IMR-90 (cell line): ENCODE measurements around the gene MASP2. TPM values are rescaled to one million over a fixed set of nuclear protein-coding genes. Genes with fewer than 3 reads are reported as not detected.

Experiments
- ATAC-seq: fragments of 200-7000 bp; cut with Tn5 transposase; 2 replicates; pipeline ENCODE4 v1.9.1; 2020; ENCODE audit warnings: low read depth, mild to moderate bottlenecking, moderate library complexity
- BruUV-seq: library from RNA; stranded (reverse); fragments of 400-500 nt; replicated peaks from 2 replicates; lab custom pipeline; 2021; lab: Mats Ljungman, UMichigan
- CTCF ChIA-PET: fragments of 300-600 bp; formaldehyde crosslinking; extraction: SDS; loops from one replicate; lab custom pipeline; 2021; ENCODE audit warnings: antibody characterized with exemption; lab: Yijun Ruan, JAX
- POLR2A ChIA-PET: fragments of 300-600 bp; sonication (Branson Sonifier 250); formaldehyde crosslinking; loops from one replicate; lab custom pipeline; 2022; ENCODE audit warnings: antibody characterized with exemption; ENCODE audit not compliant: unreplicated experiment; lab: Charles Lee
- DNase-seq: peaks from one replicate; pipeline ENCODE4 v3.0.0; 2013
- H2AFZ ChIP-seq: replicated peaks from 2 replicates; pipeline ENCODE3; 2013; ENCODE audit warnings: low read length, mild to moderate bottlenecking; ENCODE audit not compliant: poor library complexity
- H2AK5ac ChIP-seq: 2 replicates; pipeline ENCODE4 v1.6.1; 2013; ENCODE audit warnings: low read depth, low read length, inconsistent platforms
- H2AK9ac ChIP-seq: replicated peaks from 2 replicates; pipeline ENCODE3; 2013; ENCODE audit warnings: mild to moderate bottlenecking, low read depth, low read length, moderate library complexity; ENCODE audit not compliant: poor library complexity
- H2BK120ac ChIP-seq: 2 replicates; pipeline ENCODE4 v1.6.1; 2013; ENCODE audit warnings: low read depth, low read length, inconsistent platforms
- H2BK15ac ChIP-seq: 3 replicates; pipeline ENCODE4 v1.6.1; 2013; ENCODE audit warnings: low read depth, low read length, inconsistent platforms
- H2BK20ac ChIP-seq: 2 replicates; pipeline ENCODE4 v1.6.1; 2013; ENCODE audit warnings: low read depth, mild to moderate bottlenecking, inconsistent platforms, low read length, moderate library complexity
- H2BK5ac ChIP-seq: 2 replicates; pipeline ENCODE4 v1.6.1; 2013; ENCODE audit warnings: mild to moderate bottlenecking, low read depth, low read length, inconsistent platforms; ENCODE audit not compliant: poor library complexity, severe bottlenecking
- H3K14ac ChIP-seq: replicated peaks from 2 replicates; pipeline ENCODE4 v1.6.1; 2013; ENCODE audit warnings: low read depth, low read length, inconsistent platforms
- H3K18ac ChIP-seq: 2 replicates; pipeline ENCODE4 v1.6.1; 2013; ENCODE audit warnings: low read depth, low read length, control low read depth
- H3K23ac ChIP-seq: 2 replicates; pipeline ENCODE4 v1.6.1; 2013; ENCODE audit warnings: low read depth, low read length, inconsistent platforms
- H3K27ac ChIP-seq: 2 replicates; pipeline ENCODE4 v1.5.1; 2013; ENCODE audit warnings: mild to moderate bottlenecking, control low read depth, low read length; ENCODE audit not compliant: insufficient read depth
- H3K27me3 ChIP-seq: 2 replicates; pipeline ENCODE4 v1.6.1; 2013; ENCODE audit warnings: low read length; ENCODE audit not compliant: control insufficient read depth, insufficient read depth
- H3K36me3 ChIP-seq: 2 replicates; pipeline ENCODE4 v1.6.1; 2013; ENCODE audit warnings: low read length, mixed read lengths; ENCODE audit not compliant: control insufficient read depth, insufficient read depth
- H3K4ac ChIP-seq: 2 replicates; pipeline ENCODE4 v1.6.1; 2013; ENCODE audit warnings: low read depth, low read length, inconsistent platforms
- H3K4me1 ChIP-seq: 2 replicates; pipeline ENCODE4 v1.6.1; 2013; ENCODE audit warnings: low read length, mixed read lengths; ENCODE audit not compliant: control insufficient read depth, insufficient read depth
- H3K4me2 ChIP-seq: 2 replicates; pipeline ENCODE4 v1.6.1; 2013; ENCODE audit warnings: low read depth, mild to moderate bottlenecking, control low read depth, low read length, moderate library complexity
- H3K4me3 ChIP-seq: 2 replicates; pipeline ENCODE4 v1.5.1; 2013; ENCODE audit warnings: low read depth, mild to moderate bottlenecking, control low read depth, low read length, moderate library complexity; ENCODE audit not compliant: insufficient read depth
- H3K56ac ChIP-seq: 2 replicates; pipeline ENCODE4 v1.6.1; 2013; ENCODE audit warnings: low read length, inconsistent platforms; ENCODE audit not compliant: insufficient read depth; ENCODE audit errors: extremely low read depth
- H3K79me1 ChIP-seq, 2 experiments: 2 replicates each; pipeline ENCODE4 v1.6.1; 2013; ENCODE audit warnings: low read length in 2 of 2, inconsistent platforms in 1 of 2, low read depth in 1 of 2
- H3K9ac ChIP-seq: 2 replicates; pipeline ENCODE4 v1.6.1; 2013; ENCODE audit warnings: low read depth, low read length, control low read depth
- H3K9me1 ChIP-seq: 2 replicates; pipeline ENCODE4 v1.6.1; 2013; ENCODE audit warnings: low read length, inconsistent platforms; ENCODE audit not compliant: insufficient read depth
- H3K9me3 ChIP-seq: 2 replicates; pipeline ENCODE4 v1.6.1; 2013; ENCODE audit warnings: low read length; ENCODE audit not compliant: control insufficient read depth, insufficient read depth
- H4K20me1 ChIP-seq: 2 replicates; pipeline ENCODE4 v1.6.1; 2013; ENCODE audit warnings: low read length, inconsistent platforms; ENCODE audit not compliant: insufficient read depth
- H4K5ac ChIP-seq: 2 replicates; pipeline ENCODE4 v1.6.1; 2013; ENCODE audit warnings: mild to moderate bottlenecking, low read depth, low read length, control low read depth
- H4K8ac ChIP-seq, 2 experiments: 2 replicates each; pipeline ENCODE4 v1.6.1; 2013; ENCODE audit warnings: low read depth in 2 of 2, low read length in 2 of 2, control low read depth in 1 of 2, inconsistent platforms in 1 of 2
- H4K91ac ChIP-seq: 2 replicates; pipeline ENCODE4 v1.6.1; 2013; ENCODE audit warnings: low read depth, low read length, inconsistent platforms; ENCODE audit not compliant: insufficient read depth
- CHD1 ChIP-seq: IDR thresholded peaks from 2 replicates; pipeline ENCODE4 v1.6.1; 2012; ENCODE audit warnings: low read depth, low read length, improper control_type of control experiment
- MAZ ChIP-seq: IDR thresholded peaks from 2 replicates; pipeline ENCODE4 v1.6.1; 2012; ENCODE audit warnings: low read depth, mild to moderate bottlenecking, low read length, improper control_type of control experiment, moderate library complexity, borderline replicate concordance
- POLR2A ChIP-seq: IDR thresholded peaks from 2 replicates; pipeline ENCODE4 v1.6.1; 2012; ENCODE audit warnings: mild to moderate bottlenecking, low read depth, low read length
- RAD21 ChIP-seq: IDR thresholded peaks from 2 replicates; pipeline ENCODE4 v1.6.1; 2012; ENCODE audit warnings: low read length, improper control_type of control experiment
- RCOR1 ChIP-seq: IDR thresholded peaks from 2 replicates; pipeline ENCODE4 v1.6.1; 2012; ENCODE audit warnings: mild to moderate bottlenecking, low read length, improper control_type of control experiment; ENCODE audit not compliant: insufficient replicate concordance
- RFX5 ChIP-seq: IDR thresholded peaks from 2 replicates; pipeline ENCODE4 v1.8.0; 2012; ENCODE audit warnings: low read depth, mild to moderate bottlenecking, low read length, moderate library complexity
- SMC3 ChIP-seq: fragments of 150-350 bp; IDR thresholded peaks from 2 replicates; pipeline ENCODE4 v1.6.1; 2016; ENCODE audit warnings: low read depth, mild to moderate bottlenecking, antibody characterized with exemption, low read length, moderate library complexity
- WGBS, 2 experiments: methylation state at CpG; one replicate each; pipeline versions ENCODE4 v1.1.5 to v1.1.7; 2013; ENCODE audit warnings: missing lambda C conversion rate in 2 of 2; ENCODE audit not compliant: insufficient read length in 1 of 2; ENCODE audit errors: extremely low coverage in 2 of 2; 5-methylcytosine and 5-hydroxymethylcytosine counted together
- dilution Hi-C: fragments of 300-500 bp; cut with HindIII; formaldehyde crosslinking; loops from one replicate; pipeline ENCODE4 v1.14.3; 2018; ENCODE audit warnings: low sequenced_read_pairs; ENCODE audit not compliant: unreplicated experiment
- in situ Hi-C: fragments of 300-500 bp; cut with MboI; formaldehyde crosslinking; loops from 3 replicates; pipeline ENCODE4 v1.14.3; 2019; ENCODE audit warnings: low sequenced_read_pairs, inconsistent platforms, mixed read lengths
- intact Hi-C: fragments of 100-400 bp; cut with micrococcal nuclease; formaldehyde crosslinking; loops from 2 replicates; pipeline ENCODE4 v1.10.0; 2022
- polyA plus RNA-seq, 3 experiments: library from polyadenylated mRNA; depleted of rRNA; stranded (reverse); fragments of >200 nt; gene quantifications; 2 replicates each; pipeline ENCODE4 v1.2.3, GENCODE V29; 2012; ENCODE audit warnings: low replicate concordance in 1 of 3
- total RNA-seq: library from RNA; depleted of rRNA; stranded (reverse); fragments of >200 nt; gene quantifications from 2 replicates; pipeline ENCODE4 v1.2.3, GENCODE V29; 2012
- TF ChIP-seq, protein P1 (sequence below): fragments of 150-350 bp; IDR thresholded peaks from 2 replicates; pipeline ENCODE4 v1.6.1; 2016; ENCODE audit warnings: low read depth, mild to moderate bottlenecking, low read length, moderate library complexity, borderline replicate concordance
- TF ChIP-seq, protein P2 (sequence below): conservative IDR thresholded peaks from 2 replicates; pipeline ENCODE4 v1.5.1; 2012; ENCODE audit warnings: mild to moderate bottlenecking, low read depth, low read length, improper control_type of control experiment
- TF ChIP-seq, protein P3 (sequence below): fragments of 150-350 bp; IDR thresholded peaks from 2 replicates; pipeline ENCODE4 v1.6.1; 2017; ENCODE audit warnings: mild to moderate bottlenecking, antibody characterized with exemption, low read length, low read depth

MASP2 gene
- total and polyA plus RNA-seq, 2 of the 4 experiments (the other 2 are of a cell fraction), result 0.03 TPM; not detected in 1

DNA sequence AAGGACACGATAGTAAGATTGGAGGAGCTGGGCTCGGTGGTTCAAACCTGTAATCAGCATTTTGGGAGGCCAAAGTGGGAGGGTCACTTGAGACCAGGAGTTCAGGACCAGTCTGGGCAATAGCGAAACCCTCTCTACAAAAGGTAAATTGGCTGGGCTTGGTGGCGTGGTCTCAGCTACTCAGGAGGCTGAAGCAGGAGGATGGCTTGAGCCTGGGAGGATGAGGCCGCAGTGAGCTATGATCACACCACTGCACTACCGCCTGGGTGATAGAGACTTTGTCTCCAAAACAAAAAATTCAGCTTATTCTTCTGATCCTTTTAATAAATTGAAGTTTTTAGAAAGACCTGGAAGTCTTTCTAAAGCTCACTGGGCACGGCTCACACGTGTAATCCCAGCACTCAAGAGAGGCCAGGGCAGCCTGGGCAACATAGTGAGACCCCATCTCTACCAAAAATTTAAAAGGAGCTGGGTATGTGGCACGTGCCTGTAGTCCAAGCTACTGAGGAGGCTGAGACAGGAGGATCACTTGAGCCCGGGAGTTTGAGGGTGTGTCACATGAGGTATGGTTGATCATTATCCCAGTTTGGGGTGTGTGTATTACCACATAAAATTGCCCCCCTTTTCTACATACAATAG, 15.3 kb downstream of the MASP2 start:
- CTCF ChIA-PET, result interaction anchor here (0.7 kb wide), 1 partner anchor 181 kb away, joined by 4 read pairs; no protein-coding TSS in a partner anchor
- no peak overlapping the region for H3K27ac ChIP-seq
- H2AK9ac ChIP-seq, result no peak overlapping the region
- H2BK20ac ChIP-seq, result no peak overlapping the region
- no peak overlapping the region for H3K18ac ChIP-seq
- H3K14ac ChIP-seq, result no peak overlapping the region
- TF ChIP-seq RCOR1 (no peak), SMC3 (no peak), RAD21 (no peak), CHD1 (no peak), POLR2A (no peak), MAZ (no peak), RFX5 (no peak)
- TF ChIP-seq, protein P1, sequence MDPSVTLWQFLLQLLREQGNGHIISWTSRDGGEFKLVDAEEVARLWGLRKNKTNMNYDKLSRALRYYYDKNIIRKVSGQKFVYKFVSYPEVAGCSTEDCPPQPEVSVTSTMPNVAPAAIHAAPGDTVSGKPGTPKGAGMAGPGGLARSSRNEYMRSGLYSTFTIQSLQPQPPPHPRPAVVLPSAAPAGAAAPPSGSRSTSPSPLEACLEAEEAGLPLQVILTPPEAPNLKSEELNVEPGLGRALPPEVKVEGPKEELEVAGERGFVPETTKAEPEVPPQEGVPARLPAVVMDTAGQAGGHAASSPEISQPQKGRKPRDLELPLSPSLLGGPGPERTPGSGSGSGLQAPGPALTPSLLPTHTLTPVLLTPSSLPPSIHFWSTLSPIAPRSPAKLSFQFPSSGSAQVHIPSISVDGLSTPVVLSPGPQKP, result no peak
- TF ChIP-seq, protein P2, sequence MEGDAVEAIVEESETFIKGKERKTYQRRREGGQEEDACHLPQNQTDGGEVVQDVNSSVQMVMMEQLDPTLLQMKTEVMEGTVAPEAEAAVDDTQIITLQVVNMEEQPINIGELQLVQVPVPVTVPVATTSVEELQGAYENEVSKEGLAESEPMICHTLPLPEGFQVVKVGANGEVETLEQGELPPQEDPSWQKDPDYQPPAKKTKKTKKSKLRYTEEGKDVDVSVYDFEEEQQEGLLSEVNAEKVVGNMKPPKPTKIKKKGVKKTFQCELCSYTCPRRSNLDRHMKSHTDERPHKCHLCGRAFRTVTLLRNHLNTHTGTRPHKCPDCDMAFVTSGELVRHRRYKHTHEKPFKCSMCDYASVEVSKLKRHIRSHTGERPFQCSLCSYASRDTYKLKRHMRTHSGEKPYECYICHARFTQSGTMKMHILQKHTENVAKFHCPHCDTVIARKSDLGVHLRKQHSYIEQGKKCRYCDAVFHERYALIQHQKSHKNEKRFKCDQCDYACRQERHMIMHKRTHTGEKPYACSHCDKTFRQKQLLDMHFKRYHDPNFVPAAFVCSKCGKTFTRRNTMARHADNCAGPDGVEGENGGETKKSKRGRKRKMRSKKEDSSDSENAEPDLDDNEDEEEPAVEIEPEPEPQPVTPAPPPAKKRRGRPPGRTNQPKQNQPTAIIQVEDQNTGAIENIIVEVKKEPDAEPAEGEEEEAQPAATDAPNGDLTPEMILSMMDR, result no peak
- TF ChIP-seq, protein P3, sequence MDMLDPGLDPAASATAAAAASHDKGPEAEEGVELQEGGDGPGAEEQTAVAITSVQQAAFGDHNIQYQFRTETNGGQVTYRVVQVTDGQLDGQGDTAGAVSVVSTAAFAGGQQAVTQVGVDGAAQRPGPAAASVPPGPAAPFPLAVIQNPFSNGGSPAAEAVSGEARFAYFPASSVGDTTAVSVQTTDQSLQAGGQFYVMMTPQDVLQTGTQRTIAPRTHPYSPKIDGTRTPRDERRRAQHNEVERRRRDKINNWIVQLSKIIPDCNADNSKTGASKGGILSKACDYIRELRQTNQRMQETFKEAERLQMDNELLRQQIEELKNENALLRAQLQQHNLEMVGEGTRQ, result no peak
- no peak for DNase-seq
- in situ Hi-C loops, result loop anchor here (10.0 kb wide), 1 partner anchor 613 kb away; no protein-coding TSS in a partner anchor
- H3K79me1 ChIP-seq, result peaks cover 3 to 4% of the 10 kb centered on the region in 2 experiments; a peak in 2 of 4 replicates
- no peak overlapping the region for H3K4me2 ChIP-seq
- H3K9me3 ChIP-seq, result no peaks in the 10 kb centered on the region
- ATAC-seq, result no peak
- H2BK120ac ChIP-seq, result no peak overlapping the region
- no peak overlapping the region for H2BK15ac ChIP-seq
- H4K5ac ChIP-seq, result no peak overlapping the region
- H3K9me1 ChIP-seq, result no peaks in the 10 kb centered on the region
- dilution Hi-C loops, result no loop called here
- POLR2A ChIA-PET, result no interaction called here
- no peaks in the 10 kb centered on the region for H3K4me1 ChIP-seq
- H4K20me1 ChIP-seq, result peaks cover 3% of the 10 kb centered on the region
- H2AFZ ChIP-seq, result no peak overlapping the region
- H3K4ac ChIP-seq, result no peak overlapping the region
- H3K36me3 ChIP-seq, result peaks cover 12% of the 10 kb centered on the region
- intact Hi-C loops, result no loop called here
- H4K8ac ChIP-seq, result no peak overlapping the region
- no peak overlapping the region for H3K9ac ChIP-seq
- H3K27me3 ChIP-seq, result no peaks in the 10 kb centered on the region
- no peak overlapping the region for H2AK5ac ChIP-seq
- no TSS peak for BruUV-seq
- no CpG with 5 or more reads among the region's 10 CpGs for WGBS, 2 experiments
- no peak overlapping the region for H2BK5ac ChIP-seq
- no peak overlapping the region for H3K56ac ChIP-seq
- no peak overlapping the region for H3K4me3 ChIP-seq
- no peak overlapping the region for H3K23ac ChIP-seq
- no peak overlapping the region for H4K91ac ChIP-seq
